CD4-positive, alpha-beta T cell treated with Interleukin-12 subunit alpha and Interleukin-12 subunit beta, for 1 hour (primary cell): ENCODE measurements around the gene GBGT1.
"Not testable (repeated sequence)": the region's sequence is repeated elsewhere in the genome, so short reads cannot be mapped to it uniquely, and the experiment has no call there.

Source experiments
- DNase-seq: peaks from one replicate; pipeline ENCODE4 v3.0.0-alpha.2; 2020

The GBGT1 gene

DNA sequence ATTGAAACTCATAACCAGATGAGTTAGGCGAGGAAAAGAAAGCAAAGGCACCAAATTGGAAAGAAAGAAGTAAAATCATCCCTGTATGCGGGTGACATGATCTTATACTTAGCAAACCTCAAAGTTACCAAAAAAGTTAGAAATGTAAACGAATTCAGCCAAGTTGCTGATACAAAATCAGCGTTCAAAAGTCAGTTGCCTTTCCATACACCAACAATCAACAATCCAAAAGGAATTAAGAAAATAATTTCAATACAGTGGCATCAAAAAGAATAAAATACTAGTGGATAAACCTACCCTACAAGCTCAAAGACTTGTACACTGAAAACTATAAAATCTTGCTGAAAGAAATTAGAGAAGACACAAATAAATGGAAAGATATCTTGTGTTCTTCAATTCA is 30.9 kb upstream of the GBGT1 start:
- no peak for DNase-seq

DNA sequence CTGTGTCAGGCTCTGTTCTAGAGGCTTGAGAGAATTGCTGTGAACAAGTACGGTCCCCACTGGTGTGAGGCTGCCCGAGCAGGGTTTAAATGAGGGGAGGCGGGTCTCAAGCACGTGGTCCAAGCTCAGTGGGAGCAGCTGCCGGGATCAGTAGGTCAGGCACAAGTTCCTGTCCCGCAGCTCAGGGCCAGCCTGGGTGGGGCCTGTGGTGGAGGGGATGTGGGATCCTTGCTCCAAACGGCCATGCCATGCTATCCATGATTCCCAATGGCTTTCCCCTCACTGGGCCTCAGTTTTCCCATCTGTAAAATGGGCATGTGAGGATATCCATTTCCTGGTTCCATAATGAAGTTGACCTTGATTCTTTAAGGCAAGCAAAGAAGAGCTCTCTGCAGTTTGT is 28.3 kb upstream of the GBGT1 start:
- DNase-seq: no peak

DNA sequence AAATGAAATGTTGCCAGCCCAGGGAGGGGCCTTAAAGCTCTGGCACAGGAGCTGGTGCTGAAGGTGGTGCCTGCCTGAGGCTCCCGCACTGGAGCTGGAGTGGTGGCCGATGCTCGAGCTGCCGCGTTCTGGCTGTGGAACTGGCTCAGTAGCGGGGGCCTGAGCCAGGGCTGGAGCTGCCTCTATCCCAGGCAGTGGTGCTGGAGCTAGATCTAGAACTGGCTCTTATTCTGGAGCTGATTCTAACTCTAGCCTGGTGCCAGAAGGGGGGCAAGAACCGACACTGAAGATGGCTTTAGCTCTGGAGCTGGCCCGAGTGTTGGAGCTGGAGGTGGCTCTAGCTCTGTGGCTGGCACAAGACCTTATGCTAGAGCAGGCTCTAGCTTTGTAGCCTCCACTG is 26.1 kb upstream of the GBGT1 start:
- DNase-seq: no peak

DNA sequence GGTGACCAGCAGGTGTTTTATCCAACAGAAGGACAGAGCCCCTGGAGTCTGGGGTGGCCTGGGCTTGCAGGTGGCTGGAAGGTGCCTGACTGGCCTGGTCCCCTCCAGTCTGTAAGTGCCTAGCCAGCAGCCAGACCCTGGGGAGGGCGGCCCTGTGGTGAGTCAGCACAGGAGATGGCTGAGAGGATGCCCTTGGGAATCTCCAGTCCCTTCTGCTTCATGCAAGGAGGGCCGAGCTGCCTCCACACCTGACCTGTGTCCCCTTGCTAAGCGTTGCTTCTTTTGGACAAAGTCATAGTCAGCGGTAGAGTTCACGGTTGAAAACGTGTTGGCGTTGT is 25.1 kb upstream of the GBGT1 start:
- DNase-seq: no peak

DNA sequence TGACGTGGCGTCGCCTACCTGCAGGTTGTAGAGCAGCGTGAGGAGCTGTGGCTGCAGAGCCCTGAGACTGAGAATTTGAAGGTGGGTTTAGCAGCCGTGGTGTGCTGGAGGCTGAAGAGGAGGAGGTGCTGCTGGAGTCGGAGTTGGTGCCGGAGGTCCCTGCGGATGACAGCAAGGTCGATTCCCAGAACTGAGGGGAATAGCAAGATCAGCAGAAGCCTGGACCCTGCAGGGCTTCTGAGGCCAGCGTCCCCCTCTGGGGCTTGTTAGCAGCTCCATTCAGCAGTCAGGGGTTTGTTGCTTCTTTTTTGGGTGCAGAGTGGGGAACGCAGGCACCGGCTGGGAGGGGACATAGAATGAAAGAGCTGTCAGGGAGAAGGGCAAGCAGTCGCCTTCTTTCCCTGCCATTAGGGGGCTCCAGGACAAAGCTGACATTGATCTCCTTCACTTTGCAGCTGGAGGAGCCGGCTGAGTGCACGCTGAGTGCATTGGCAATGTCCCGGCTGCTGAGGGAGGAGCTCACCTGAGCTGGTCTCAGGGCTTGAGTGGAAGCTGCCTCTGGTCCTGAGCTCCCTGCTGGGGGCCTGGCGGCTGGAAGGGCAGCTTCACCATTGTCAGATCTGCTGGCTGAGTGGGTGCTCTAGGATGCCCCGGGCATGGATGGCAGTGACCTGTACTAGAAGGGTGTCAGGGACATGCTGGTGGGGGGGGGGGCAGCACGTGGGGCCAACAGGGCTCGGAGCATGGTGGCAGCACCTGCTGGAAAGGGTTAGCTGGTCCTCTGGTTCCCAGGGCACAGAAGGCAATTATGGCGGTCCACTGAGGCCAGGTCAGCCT is 24.5 kb upstream of the GBGT1 start:
- DNase-seq: no peak

DNA sequence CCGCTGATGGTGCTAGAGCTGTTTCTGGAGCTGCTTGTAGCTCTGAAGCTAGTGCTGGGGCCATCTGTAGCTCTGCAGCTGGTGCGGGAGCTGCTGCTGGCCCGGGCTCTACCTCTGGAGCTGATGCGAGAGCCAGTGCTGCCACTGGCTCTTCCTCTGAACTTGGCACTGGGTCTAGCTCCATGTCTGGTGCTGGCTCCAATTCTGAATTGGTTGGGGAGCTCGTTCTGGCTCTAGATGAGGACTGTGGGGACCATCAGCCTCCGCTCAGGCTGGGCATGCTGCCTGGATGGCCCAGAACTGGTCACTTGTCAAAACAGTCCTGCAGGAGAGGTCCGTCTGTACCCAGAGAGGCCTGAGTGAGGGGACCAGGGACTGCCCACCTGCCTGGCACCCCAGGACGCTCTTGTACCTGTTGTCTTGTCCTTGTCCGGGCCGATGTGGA is 23.9 kb upstream of the GBGT1 start:
- DNase-seq: no peak

DNA sequence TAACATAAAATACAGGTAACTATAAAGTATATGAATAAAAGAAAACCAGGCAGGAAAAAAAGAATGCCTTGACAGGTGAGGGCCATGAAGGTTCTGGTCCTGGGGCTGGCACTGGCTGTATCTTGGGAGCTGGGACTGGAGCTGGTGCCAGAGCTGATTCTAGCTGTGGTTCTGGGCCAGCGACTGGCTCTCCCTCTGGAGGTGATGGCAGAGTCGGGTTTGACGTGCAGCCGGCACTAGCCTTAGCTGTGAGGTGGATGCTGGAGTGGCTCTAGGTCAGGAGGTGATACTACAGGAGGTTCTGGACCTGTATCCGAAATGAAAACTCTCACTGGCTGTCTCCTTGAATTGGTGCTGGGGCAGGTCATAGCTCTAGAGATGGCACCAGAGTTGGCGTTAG is 23.0 kb upstream of the GBGT1 start:
- DNase-seq: no peak

DNA sequence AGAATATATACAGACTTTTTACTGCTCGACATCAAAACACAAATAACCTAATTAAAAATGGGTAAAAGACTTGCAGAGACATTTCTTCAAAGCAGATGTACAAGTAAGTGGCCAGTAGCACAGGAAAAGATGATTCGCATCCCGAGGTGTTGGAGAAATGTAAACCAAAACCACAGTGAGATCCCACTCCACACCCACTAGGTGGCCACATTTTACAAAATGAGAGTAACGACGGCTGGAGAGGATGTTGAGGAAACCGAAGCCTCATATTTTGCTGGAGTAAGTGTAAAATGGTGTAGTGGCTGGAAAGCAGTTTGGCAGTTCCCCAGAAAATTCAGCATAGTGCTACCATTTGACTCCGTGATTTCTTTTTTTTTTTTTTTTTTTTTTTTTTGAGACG is 21.3 kb upstream of the GBGT1 start:
- DNase-seq: peak; percentile 49

DNA sequence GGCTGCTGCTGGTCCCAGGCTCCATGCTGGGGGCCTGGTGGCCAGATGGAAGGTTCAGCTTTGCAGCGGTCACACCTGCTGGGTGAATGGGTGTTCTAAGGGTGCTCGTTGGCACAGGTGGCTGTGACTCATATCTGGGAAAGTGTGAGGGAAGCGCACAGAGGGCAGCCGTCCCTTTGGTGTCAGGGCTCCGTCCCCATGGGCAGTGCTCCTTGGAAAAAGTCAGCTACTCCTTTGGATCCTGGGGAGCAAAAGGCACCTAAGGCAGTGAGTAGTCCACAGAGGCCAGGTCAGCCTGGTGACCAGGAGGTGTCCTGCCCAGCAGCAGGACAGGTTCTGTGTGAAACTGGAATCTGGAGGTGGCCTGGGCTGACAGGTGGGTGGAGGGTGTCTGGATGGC is 18.4 kb upstream of the GBGT1 start:
- DNase-seq: no peak

DNA sequence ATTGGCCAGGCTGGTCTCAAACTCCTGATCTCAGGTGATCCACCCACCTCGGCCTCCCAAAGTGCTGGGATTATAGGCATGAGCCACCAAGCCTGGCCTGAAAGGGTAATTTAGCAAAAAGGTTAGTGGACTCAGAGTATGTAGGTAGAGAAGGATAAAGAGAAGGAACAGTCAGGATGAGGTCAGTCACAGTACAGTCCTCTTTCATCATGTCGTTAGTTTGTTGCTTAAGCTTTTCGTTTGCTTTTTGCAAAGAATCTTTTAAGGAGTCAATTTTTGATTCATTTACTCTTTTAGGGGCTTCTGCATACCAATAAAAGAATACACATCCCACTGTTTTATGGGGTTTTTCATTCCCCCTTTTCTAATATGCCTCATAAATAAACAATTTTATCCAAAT is 17.8 kb upstream of the GBGT1 start:
- no peak for DNase-seq

DNA sequence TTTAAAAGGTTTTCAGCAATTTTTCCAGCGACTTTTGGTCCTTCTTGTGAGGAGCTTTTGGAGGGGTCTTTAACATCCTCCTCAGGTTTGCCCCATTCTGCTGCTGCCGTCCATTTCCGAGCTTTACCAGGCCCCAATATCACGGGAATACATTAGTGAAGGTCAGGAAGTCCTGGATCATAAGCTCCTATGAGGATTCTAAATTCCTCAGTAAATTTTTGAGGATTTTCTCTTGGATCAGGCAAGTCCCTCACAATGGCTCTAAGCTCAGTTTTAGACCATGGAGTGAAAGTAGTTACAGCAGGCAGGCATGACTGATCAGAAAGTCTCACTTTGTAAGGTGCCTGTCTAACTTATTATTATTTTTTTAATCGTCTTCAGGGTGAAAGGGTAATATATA is 17.2 kb upstream of the GBGT1 start:
- no peak for DNase-seq

DNA sequence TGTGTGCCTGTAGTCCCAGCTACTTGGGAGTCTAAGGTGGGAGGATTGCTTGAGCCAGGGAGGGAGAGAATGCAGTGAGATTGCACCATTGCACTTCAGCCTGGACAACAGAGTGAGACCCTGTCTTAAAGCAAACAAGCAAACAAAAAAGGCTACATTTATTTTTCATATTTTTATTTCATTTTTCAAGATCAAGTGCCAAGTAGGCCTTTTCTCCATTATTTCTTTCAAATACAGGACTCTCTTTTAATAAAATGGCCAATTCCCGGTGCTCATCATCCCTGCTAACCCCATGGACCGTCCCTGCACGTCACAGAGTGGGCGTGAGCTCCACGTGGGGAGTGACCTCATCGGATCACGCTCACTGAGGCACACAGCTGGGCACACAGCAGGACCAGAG is 9.3 kb upstream of the GBGT1 start:
- no peak for DNase-seq

DNA sequence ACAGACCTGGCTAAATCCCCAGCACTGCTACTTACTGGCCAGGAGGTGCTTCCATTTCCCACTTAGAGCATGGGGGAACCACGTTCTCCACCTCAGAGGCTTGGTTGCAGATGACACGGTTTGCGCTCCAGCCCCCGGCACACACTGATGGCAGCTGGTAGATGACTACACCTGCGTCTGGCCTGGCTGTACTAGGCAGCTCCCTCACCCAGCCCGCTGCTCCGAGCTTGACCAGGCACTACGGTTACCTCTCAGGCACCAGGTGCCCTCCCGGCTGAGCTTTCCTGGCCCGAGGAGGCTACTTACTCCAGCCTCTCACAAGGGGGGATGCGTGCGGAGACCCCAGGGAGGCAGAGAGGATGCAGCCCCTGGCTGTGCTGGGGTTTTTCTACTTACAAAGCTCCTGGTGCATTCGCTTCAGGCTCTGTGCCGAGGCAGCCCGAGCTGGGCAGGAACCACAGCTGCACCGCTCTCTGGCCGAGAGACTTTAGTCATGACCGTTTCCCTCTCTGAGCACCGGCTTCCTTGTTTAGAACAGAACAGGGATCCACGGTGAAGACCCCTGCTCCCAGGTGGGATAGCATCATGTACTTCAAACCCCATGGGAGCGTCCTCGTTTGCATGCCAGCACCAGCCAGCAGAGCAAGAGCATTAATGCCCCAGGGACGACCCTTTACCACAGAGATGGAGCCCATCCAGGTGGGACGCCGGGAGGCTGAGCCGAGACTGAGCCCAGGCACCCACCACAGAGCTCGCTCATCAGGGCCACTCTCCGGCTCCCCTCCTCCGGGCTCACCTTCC is 7.6 kb upstream of the GBGT1 start:
- no peak for DNase-seq

DNA sequence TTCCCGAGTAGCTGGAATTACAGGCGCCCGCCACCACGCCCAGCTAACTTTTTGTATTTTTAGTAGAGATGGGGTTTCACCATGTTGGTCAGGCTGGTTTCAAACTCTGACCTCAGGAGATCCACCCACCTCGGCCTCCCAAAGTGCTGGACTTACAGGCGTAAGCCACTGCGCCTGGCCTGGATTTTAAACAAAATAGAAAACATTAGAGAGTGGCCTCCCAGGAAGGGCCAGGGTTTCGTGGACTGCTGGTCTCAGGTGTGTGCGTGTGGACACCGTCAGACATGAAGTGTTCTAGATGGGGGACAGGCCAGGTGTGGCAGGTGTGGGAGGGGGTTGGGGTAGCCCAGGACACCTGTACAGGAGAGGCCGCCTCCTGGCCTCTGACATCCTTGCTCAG is 7.0 kb upstream of the GBGT1 start:
- DNase-seq: no peak

DNA sequence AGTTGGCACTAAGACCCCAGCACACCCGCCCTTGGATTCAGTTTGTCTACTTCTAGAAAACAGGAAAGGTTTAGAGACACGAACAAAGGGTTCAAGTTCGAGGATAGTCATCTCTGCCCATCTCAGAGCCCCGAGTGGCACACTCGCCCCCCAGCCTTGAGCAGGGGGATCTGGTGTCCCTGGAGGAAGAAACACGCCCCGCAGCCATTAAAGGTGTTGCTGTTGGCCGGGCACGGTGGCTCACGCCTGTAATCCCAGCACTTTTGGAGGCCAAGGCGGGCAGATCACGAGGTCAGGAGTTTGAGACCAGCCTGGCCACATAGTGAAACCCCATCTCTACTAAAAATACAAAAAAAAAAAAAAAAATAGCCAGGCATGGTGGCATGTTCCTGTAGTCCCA is 6.0 kb upstream of the GBGT1 start:
- not testable (repeated sequence) for DNase-seq

DNA sequence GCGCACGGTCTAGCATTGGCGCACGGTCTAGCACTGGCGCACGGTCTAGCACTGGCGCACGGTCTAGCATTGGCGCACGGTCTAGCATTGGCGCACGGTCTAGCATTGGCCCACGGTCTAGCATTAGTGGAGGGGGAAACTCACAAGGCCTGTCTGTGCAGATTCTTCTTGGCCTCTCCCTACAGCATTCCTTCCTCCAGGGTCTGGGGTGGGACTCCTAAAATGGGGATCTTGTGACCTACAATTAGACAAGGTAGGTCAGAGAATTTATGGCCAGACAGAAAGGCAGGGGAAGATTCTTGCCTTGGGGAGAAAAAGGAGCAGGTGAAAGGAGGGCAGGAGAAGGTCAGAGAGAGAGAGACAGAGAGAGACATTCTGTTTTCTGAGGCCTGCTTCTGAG is 5.4 kb upstream of the GBGT1 start:
- DNase-seq: no peak

DNA sequence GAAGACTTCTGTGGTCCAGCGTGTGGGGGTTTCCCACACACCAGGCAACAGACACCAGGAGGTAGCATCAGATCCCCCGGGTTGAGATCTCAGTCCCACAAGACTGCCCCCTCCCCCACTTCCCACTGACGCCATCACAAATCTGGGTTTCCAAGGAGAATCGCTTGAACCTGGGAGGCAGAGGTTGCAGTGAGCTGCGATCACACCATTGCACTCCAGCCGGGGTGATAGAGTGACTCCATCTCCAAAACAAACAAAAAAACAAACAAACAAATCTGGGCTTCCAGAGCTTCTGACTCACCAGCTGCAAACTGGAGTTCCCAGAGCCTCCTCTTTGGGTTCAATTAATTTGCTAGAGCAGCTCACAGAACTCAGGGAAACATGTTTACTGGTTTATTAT is 4.7 kb upstream of the GBGT1 start:
- no peak for DNase-seq

DNA sequence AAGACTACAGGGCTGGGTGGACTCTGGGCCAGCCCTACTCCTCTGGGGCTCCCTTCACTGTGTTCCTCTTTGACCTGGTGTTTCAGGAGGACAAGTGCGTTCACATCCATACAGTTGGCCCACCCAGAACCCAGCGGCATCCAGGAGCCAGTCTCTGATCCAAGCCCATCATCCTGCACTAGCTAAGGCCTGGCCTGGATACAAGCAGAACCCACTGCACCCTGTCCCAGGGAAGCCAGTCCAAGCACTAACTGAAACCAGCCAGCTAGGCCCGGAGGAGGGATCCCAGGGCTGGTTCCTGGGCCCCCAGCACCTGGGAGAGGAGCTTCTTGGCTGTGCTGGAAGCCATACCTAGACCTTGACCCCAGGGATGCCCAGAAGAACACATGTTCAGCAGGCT is 4.1 kb upstream of the GBGT1 start:
- DNase-seq: no peak

DNA sequence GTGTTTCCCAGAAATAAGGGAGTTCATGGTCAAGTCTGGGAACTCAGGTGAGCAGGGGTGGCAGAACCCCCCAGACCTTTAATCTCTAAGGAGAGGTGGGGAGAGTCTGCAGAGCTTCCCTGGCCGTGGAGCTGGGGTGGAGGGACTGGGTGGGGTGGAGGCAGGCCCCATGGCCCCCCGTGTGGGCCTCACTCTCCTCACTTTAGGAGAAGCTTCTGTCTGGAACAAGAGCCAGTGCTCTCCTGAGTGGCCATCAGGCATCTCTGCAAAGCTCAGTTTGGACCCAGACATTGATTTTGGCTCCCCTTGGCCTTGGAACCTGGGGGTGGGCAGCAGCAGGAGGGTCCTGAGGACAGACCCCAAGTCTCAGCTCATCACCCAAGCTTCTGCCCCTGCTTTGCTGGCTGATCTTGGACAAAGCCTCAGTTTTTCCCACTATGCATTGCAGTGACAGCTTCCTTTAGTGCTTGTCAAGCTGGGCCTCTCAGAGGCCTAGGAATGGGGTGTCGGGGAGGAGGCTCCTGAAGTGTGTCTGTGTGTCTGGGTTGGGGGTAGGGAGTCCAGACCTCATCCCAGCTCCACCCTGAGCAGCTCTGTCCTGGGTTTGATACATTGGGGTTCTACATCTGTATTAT is 3.5 kb upstream of the GBGT1 start:
- DNase-seq: no peak

DNA sequence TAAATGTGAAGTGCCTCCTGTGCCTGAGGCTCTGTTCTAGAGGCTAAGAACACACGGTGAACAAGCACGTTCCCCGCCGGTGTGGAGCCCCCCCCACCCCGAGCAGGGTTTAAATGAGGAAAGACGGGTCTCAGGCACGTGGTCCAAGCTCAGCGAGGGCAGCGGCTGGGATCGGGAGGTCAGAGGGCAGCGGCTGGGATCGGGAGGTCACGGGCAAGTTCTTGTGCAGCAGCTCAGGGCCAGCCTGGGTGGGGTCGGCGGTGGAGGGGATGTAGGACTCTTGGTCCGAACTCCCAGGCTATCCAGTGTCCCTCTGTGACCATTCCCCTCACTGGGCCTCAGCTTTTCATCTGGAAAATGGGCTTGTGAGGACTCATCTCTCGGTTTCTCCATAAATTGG is 2.7 kb upstream of the GBGT1 start:
- DNase-seq: no peak

DNA sequence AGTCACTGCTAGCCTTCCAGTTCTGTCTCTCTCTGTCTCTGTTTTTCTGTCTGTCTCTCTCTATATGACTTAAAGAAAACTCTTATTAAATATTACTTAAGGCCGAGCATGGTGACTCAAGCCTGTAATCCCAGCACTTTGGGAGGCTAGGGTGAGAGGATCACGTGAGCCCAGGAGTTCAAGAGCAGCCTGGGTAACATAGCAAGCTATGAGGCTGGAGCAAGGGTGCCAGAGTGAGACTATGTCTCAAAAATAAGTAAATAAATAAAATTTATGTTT is 1.7 kb upstream of the GBGT1 start:
- DNase-seq: no peak

DNA sequence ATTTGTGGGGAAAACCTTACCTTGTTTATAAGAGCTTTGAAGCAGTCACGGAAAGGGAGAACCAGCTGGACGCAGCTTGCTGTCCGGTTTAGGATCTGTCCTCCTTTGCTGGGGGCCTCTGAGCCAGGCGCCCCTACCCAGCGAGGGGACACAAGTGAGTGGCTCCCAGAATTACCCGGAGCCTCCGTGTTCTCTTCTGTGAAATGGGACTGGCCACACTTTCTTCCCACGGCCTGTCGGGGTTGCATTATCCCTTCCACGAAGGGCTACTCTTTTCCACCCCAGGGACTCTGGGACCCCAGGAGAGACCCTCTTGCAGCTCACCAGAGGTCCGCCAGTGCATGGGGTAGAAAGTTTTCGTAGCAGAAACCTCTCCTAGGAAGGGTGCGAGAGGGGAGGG is 477 bp upstream of the GBGT1 start:
- no peak for DNase-seq

DNA sequence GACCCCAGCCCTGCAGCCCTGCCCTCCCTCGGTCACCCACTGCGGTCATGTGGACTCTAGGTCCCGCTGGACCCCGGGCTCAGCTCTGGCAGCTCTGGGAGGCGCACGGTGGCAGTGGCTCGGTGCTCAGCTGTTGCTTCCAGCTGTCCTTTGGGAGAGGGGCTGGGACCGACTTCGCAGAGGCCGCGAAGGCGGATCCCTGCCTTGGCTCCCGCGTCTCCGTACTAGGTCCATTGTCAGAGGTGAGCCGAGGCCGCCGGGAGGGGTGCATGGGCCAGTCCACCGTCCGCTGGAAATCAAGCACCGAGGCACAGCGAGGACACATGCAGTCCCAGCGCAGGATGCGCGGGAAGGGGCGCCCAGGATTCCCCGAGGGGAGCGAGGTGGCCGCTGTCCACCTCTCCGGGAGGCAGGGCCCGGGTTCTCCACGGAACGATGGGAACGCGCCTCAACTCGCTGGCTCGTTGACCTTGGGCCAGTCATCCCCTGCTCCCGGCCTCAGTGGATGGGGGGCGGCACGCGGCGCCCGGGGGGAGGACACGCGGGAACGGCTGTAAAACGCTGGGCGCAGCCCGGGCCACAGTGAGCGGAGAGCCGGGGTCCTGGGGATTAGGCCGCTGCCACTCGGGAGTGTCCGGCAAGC is 732 bp downstream of the GBGT1 start:
- no peak for DNase-seq

DNA sequence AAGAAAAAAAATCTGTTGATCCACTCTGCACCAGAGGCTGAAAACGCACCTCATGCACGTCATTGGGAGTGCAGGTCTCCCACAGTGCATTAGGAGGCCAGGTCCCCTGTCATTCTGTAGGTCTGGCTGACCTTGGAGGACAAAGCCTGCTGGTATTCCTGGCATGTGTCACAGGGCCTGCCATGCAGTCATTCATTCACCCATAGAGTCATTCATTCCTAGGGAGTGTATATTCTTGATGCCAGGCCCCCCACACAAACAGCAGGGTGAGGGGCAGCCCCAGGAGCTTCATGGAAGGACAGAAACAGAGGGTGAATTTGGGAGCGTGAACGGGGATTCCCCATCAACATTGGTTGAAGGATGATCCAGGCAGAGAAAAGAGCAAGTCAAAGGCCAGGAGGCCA is 2.2 kb downstream of the GBGT1 start:
- DNase-seq: no peak
